Measurements from ENCODE around the gene ESCO1.
"Not testable (repeated sequence)": the region's sequence is repeated elsewhere in the genome, so short reads cannot be mapped to it uniquely, and the experiment has no call there.

The ESCO1 gene

GRCh38 chr18:21600526-21601410 is at the start of gene ESCO1:
Gene ESCO1, minus strand, starts transcription at chr18:21600704. Its CDS starts 25,861 bp downstream, at chr18:21574843.
- peak; percentile 96 for DNase-seq

GRCh38 chr18:21640375-21640774 is 39.9 kb upstream of the ESCO1 start:
- not testable (repeated sequence) for DNase-seq

- no peak for DNase-seq
These were observed 38.3 kb upstream of the ESCO1 start for GRCh38 chr18:21638822-21639221.

- DNase-seq: no peak
These were observed 36.3 kb upstream of the ESCO1 start for GRCh38 chr18:21636769-21637168.

- no peak for DNase-seq
These were observed 34.2 kb upstream of the ESCO1 start for GRCh38 chr18:21634588-21635199.

- DNase-seq: no peak
These were observed 31.9 kb upstream of the ESCO1 start for GRCh38 chr18:21632393-21632792.

- no peak for DNase-seq
These were observed 28.8 kb upstream of the ESCO1 start for GRCh38 chr18:21629089-21629832.

- not testable (repeated sequence) for DNase-seq
These were observed 21.1 kb upstream of the ESCO1 start for GRCh38 chr18:21621640-21622039.

- DNase-seq: peak; percentile 94
These were observed 11.9 kb upstream of the ESCO1 start, which contains the start of gene SNRPD1 for GRCh38 chr18:21612125-21613039. Gene SNRPD1, plus strand, starts transcription at chr18:21612314. Its CDS starts 116 bp downstream, at chr18:21612430.

GRCh38 chr18:21611401-21612124 is 11.1 kb upstream of the ESCO1 start:
- DNase-seq: not testable (repeated sequence)

GRCh38 chr18:21605213-21605612 is 4.7 kb upstream of the ESCO1 start:
- no peak for DNase-seq

- no peak for DNase-seq
These were observed 4.2 kb upstream of the ESCO1 start for GRCh38 chr18:21604671-21605070.

- DNase-seq: no peak
These were observed 1.7 kb upstream of the ESCO1 start for GRCh38 chr18:21602299-21602587.

- DNase-seq: no peak
These were observed 649 bp downstream of the ESCO1 start for GRCh38 chr18:21599585-21600525.

- DNase-seq: no peak
These were observed 1.5 kb downstream of the ESCO1 start for GRCh38 chr18:21598726-21599584.

GRCh38 chr18:21597620-21598019 is 2.9 kb downstream of the ESCO1 start:
- no peak for DNase-seq

- DNase-seq: no peak
These were observed 6.8 kb downstream of the ESCO1 start for GRCh38 chr18:21593540-21594257.

GRCh38 chr18:21592361-21592760 is 8.1 kb downstream of the ESCO1 start:
- DNase-seq: not testable (repeated sequence)

- DNase-seq: no peak
These were observed 16.1 kb downstream of the ESCO1 start for GRCh38 chr18:21584391-21584790.
